ENCODE results near the gene PRSS21. TPM values are rescaled to one million over a fixed set of nuclear protein-coding genes. Genes with fewer than 3 reads are reported as not detected.

The PRSS21 gene
- total RNA-seq, 5 donors from 2014 or later (not counting 1 experiment from before 2014, with no cell fraction given), result 0.90 to 8.3 (median 3.3) TPM

- Mint-ChIP-seq H3K27ac (peak overlapping the region; percentile 57 to 71), H3K9me3 (no peaks in the 10 kb centered on the region), H3K36me3 (no peaks in the 10 kb centered on the region), H3K27me3 (peaks cover 0 to 17% of the 10 kb centered on the region in 2 donors), H3K4me3 (peak overlapping the region; percentile 79 to 84 (median 82)), H3K4me1 (peaks cover 0 to 13% (median 3%) of the 10 kb centered on the region in 3 donors)
- peak; percentile 78 to 83 (median 82) for ATAC-seq (replicated peaks in 1 of 4)
- POLR2A ChIA-PET, result no interaction called here
- no peak overlapping the region for H3K27ac ChIP-seq (ENCODE audit: low read length)
- H3K4me1 ChIP-seq (ENCODE audit: control insufficient read depth in 1 of 2, extremely low read depth in 1 of 2, insufficient read depth in 2 of 2, low read length in 2 of 2), result peaks cover 0 to 26% of the 10 kb centered on the region in 2 experiments
- H3K4me3 ChIP-seq (ENCODE audit: control insufficient read depth in 1 of 2, extremely low read depth in 1 of 2, low read length in 1 of 2), result peak overlapping the region; percentile 38 to 57
- no peaks in the 10 kb centered on the region for H3K36me3 ChIP-seq (ENCODE audit: control insufficient read depth in 2 of 2, extremely low read depth in 1 of 2, insufficient read depth in 1 of 2, low read length in 1 of 2)
- H3K9me3 ChIP-seq, result no peaks in the 10 kb centered on the region
- DNase-seq, result peak in 10 of 35 experiments; percentile 27 to 57 (median 34)
- H3K27me3 ChIP-seq (replicated peaks in 1 of 2; ENCODE audit: control insufficient read depth in 2 of 2, extremely low read depth in 1 of 2, insufficient read depth in 2 of 2, low read length in 1 of 2), result peaks cover 0 to 41% of the 10 kb centered on the region in 2 experiments
- CTCF ChIA-PET, result no interaction called here
- WGBS (ENCODE audit: insufficient coverage), result 12% methylated on average over 77 of the region's 79 CpGs
Observed at GRCh38 chr16:2785101-2785991, 31.7 kb upstream of the PRSS21 start.

DNA sequence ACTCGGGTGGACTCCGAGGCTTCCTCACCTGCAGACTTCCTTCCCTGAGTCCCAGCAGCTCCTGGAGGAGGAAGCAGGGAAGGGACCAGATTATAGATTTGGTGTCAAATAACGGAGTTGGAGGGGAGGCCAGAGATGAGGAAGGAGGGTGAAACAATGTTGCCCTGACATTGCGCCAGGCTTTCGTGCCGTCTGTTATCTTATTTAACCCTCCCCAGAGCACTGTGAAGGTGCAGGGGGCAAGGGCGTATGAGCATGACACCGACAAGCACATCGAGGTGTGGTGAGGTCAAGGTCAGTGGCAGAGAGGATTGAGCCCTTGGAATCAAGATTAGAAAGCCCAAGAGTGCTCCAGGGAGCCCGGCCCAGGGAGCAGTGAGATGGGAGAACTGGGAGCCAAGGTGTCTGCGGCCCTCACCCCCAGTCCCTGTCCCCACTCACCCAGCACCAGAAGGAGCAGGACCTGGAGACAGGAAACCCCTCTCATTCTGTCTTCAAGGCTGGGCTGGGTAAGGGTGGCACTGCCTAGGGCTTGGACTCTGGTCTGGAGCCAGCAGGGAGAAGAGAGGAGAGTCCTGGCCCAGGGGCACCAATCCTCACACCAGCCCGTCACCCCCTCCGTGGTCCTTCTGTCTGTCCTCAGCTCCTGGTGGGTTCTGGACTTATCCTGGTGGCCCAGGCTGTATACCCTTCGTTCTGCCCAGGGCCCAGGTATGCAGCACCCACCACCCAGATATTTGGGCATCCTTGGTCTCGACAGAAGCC lies 30.8 kb upstream of the PRSS21 start:
- ChIA-PET POLR2A (no interaction called here), CTCF (no interaction called here)
- no peaks in the 10 kb centered on the region for H3K9me3 ChIP-seq
- DNase-seq (no peak), ATAC-seq (replicated peaks in 1 of 4) (no peak)
- Mint-ChIP-seq H3K9me3 (no peaks in the 10 kb centered on the region), H3K27me3 (peaks cover 1 to 26% of the 10 kb centered on the region in 2 donors), H3K4me3 (peak overlapping the region; percentile 28 to 84 (median 54)), H3K27ac (no peak overlapping the region), H3K36me3 (no peaks in the 10 kb centered on the region), H3K4me1 (peaks cover 0 to 13% (median 3%) of the 10 kb centered on the region in 3 donors)
- H3K36me3 ChIP-seq (ENCODE audit: control insufficient read depth in 2 of 2, extremely low read depth in 1 of 2, insufficient read depth in 1 of 2, low read length in 1 of 2), result no peaks in the 10 kb centered on the region
- no peak overlapping the region for H3K27ac ChIP-seq (ENCODE audit: low read length)
- H3K4me1 ChIP-seq (ENCODE audit: control insufficient read depth in 1 of 2, extremely low read depth in 1 of 2, insufficient read depth in 2 of 2, low read length in 2 of 2), result peaks cover 0 to 26% of the 10 kb centered on the region in 2 experiments
- WGBS (ENCODE audit: insufficient coverage), result 80% methylated on average over 4 of the region's 15 CpGs
- H3K27me3 ChIP-seq (replicated peaks in 1 of 2; ENCODE audit: control insufficient read depth in 2 of 2, extremely low read depth in 1 of 2, insufficient read depth in 2 of 2, low read length in 1 of 2), result peaks cover 0 to 50% of the 10 kb centered on the region in 2 experiments
- peak overlapping the region in 1 of 2 donors; percentile 38 for H3K4me3 ChIP-seq (ENCODE audit: control insufficient read depth in 1 of 2, extremely low read depth in 1 of 2, low read length in 1 of 2)

- no peak overlapping the region for H3K27ac ChIP-seq (ENCODE audit: low read length)
- H3K4me3 Mint-ChIP-seq, result peak overlapping the region in 1 of 3 donors; percentile 84
- no peaks in the 10 kb centered on the region for H3K9me3 Mint-ChIP-seq
- peaks cover 0 to 13% (median 3%) of the 10 kb centered on the region in 3 donors for H3K4me1 Mint-ChIP-seq
- DNase-seq (no peak), ATAC-seq (replicated peaks in 1 of 4) (no peak)
- H3K36me3 Mint-ChIP-seq, result no peaks in the 10 kb centered on the region
- H3K27me3 Mint-ChIP-seq, result peaks cover 4 to 30% of the 10 kb centered on the region in 2 donors
- peaks cover 0 to 26% of the 10 kb centered on the region in 2 experiments for H3K4me1 ChIP-seq (ENCODE audit: control insufficient read depth in 1 of 2, extremely low read depth in 1 of 2, insufficient read depth in 2 of 2, low read length in 2 of 2)
- ChIA-PET CTCF (no interaction called here), POLR2A (no interaction called here)
- H3K36me3 ChIP-seq (ENCODE audit: control insufficient read depth in 2 of 2, extremely low read depth in 1 of 2, insufficient read depth in 1 of 2, low read length in 1 of 2), result no peaks in the 10 kb centered on the region
- 74% methylated on average over 2 of the region's 3 CpGs for WGBS (ENCODE audit: insufficient coverage)
- no peak overlapping the region for H3K4me3 ChIP-seq (ENCODE audit: control insufficient read depth in 1 of 2, extremely low read depth in 1 of 2, low read length in 1 of 2)
- no peak overlapping the region for H3K27ac Mint-ChIP-seq
- no peaks in the 10 kb centered on the region for H3K9me3 ChIP-seq
- peaks cover 0 to 55% of the 10 kb centered on the region in 2 experiments for H3K27me3 ChIP-seq (replicated peaks in 1 of 2; ENCODE audit: control insufficient read depth in 2 of 2, extremely low read depth in 1 of 2, insufficient read depth in 2 of 2, low read length in 1 of 2)
Observed at GRCh38 chr16:2786826-2787151, 30.2 kb upstream of the PRSS21 start.

DNA sequence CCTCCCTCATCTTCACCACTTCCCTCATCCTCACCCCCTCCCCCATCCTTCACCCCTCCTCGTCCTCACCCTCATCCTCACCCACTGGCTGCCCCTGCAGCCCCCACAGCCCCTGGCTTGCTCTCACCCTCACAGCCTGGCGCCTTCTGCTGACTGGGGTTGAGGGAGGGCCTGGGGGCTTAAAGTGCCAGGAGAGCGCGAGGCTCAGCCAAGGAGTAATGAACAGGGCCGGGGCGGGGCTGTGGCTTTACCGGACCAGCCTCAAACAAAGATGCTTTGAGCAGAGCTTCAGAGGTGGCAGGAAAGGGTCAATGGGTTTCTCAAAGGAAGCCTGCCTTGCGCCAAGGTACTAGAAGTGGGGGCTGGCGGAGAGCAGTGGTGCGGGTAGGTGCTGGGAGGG lies 29.6 kb upstream of the PRSS21 start, which contains the start of gene PRSS33:
PRSS33 (minus strand) TSS at position 155 of the 400 bp plus-strand sequence. CDS start 1,013 bp downstream, outside the sequence.
- H3K27me3 Mint-ChIP-seq, result peaks cover 6 to 34% of the 10 kb centered on the region in 2 donors
- WGBS (ENCODE audit: insufficient coverage), result 16% methylated on average over 8 of the region's 10 CpGs
- CTCF ChIA-PET, result interaction anchor here in 1 of 2 donors (0.6 kb wide), 1 partner anchor 9 kb away, joined by 3 read pairs; no protein-coding TSS in a partner anchor

GRCh38 chr16:2787961-2788360 lies 29.1 kb upstream of the PRSS21 start:
- H3K27me3 ChIP-seq (replicated peaks in 1 of 2; ENCODE audit: control insufficient read depth in 2 of 2, extremely low read depth in 1 of 2, insufficient read depth in 2 of 2, low read length in 1 of 2), result peaks cover 0 to 55% of the 10 kb centered on the region in 2 experiments
- CTCF ChIA-PET, result interaction anchor here in 1 of 2 donors (0.6 kb wide), 1 partner anchor 8 kb away, joined by 3 read pairs; no protein-coding TSS in a partner anchor
- H3K4me1 Mint-ChIP-seq, result peaks cover 0 to 13% (median 3%) of the 10 kb centered on the region in 3 donors
- no peak overlapping the region for H3K27ac Mint-ChIP-seq
- no peak overlapping the region for H3K4me3 Mint-ChIP-seq
- peaks cover 0 to 26% of the 10 kb centered on the region in 2 experiments for H3K4me1 ChIP-seq (ENCODE audit: control insufficient read depth in 1 of 2, extremely low read depth in 1 of 2, insufficient read depth in 2 of 2, low read length in 2 of 2)
- H3K4me3 ChIP-seq (ENCODE audit: control insufficient read depth in 1 of 2, extremely low read depth in 1 of 2, low read length in 1 of 2), result no peak overlapping the region
- POLR2A ChIA-PET, result no interaction called here
- DNase-seq, result no peak
- H3K27ac ChIP-seq (ENCODE audit: low read length), result no peak overlapping the region
- WGBS (ENCODE audit: insufficient coverage), result 55% methylated on average over 7 of the region's 7 CpGs
- peaks cover 6 to 35% of the 10 kb centered on the region in 2 donors for H3K27me3 Mint-ChIP-seq
- ATAC-seq (replicated peaks in 1 of 4), result no peak
- H3K36me3 Mint-ChIP-seq, result no peaks in the 10 kb centered on the region
- H3K9me3 Mint-ChIP-seq, result no peaks in the 10 kb centered on the region
- H3K36me3 ChIP-seq (ENCODE audit: control insufficient read depth in 2 of 2, extremely low read depth in 1 of 2, insufficient read depth in 1 of 2, low read length in 1 of 2), result no peaks in the 10 kb centered on the region
- H3K9me3 ChIP-seq, result no peaks in the 10 kb centered on the region

More for the DNA sequence above, 29.6 kb upstream of the PRSS21 start, which contains the start of gene PRSS33:
- no peak for DNase-seq
- no peak for ATAC-seq (replicated peaks in 1 of 4)
- Histone ChIP-seq H3K27me3 (replicated peaks in 1 of 2; ENCODE audit: control insufficient read depth in 2 of 2, extremely low read depth in 1 of 2, insufficient read depth in 2 of 2, low read length in 1 of 2) (peaks cover 0 to 55% of the 10 kb centered on the region in 2 experiments), H3K36me3 (ENCODE audit: control insufficient read depth in 2 of 2, extremely low read depth in 1 of 2, insufficient read depth in 1 of 2, low read length in 1 of 2) (no peaks in the 10 kb centered on the region), H3K4me3 (ENCODE audit: control insufficient read depth in 1 of 2, extremely low read depth in 1 of 2, low read length in 1 of 2) (no peak within 1 kb of the TSS), H3K27ac (ENCODE audit: low read length) (no peak within 1 kb of the TSS), H3K9me3 (no peaks in the 10 kb centered on the region), H3K4me1 (ENCODE audit: control insufficient read depth in 1 of 2, extremely low read depth in 1 of 2, insufficient read depth in 2 of 2, low read length in 2 of 2) (peaks cover 0 to 26% of the 10 kb centered on the region in 2 experiments)
- Mint-ChIP-seq H3K4me3 (peak within 1 kb of the TSS in 2 of 3 donors; percentile 54 to 84), H3K9me3 (no peaks in the 10 kb centered on the region), H3K36me3 (no peaks in the 10 kb centered on the region), H3K27ac (no peak within 1 kb of the TSS), H3K4me1 (peaks cover 0 to 13% (median 3%) of the 10 kb centered on the region in 3 donors)
- POLR2A ChIA-PET, result no interaction called here

DNA sequence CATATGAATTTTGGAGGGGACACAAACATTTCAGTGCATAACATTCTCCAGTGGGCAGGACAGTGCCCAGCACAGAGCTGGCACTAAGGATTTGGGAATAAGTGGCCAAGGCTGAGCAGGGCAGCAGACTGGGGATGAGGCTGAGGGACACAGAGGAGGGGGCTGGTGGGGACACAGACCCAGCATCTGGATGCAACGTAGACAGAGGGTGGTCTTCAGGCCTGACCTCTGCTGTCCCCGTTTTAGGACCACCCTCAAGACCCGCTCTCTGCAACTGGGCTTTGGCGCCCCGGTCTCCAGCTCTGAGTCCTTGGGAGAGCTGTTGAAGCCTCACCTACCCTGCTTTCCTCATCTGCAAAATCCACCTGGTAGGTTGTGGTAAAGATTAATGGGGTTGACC lies 26.4 kb upstream of the PRSS21 start:
- no peak overlapping the region for H3K27ac Mint-ChIP-seq
- no peaks in the 10 kb centered on the region for H3K36me3 Mint-ChIP-seq
- Histone ChIP-seq H3K27me3 (replicated peaks in 1 of 2; ENCODE audit: control insufficient read depth in 2 of 2, extremely low read depth in 1 of 2, insufficient read depth in 2 of 2, low read length in 1 of 2) (peaks cover 0 to 55% of the 10 kb centered on the region in 2 experiments), H3K27ac (ENCODE audit: low read length) (no peak overlapping the region), H3K9me3 (no peaks in the 10 kb centered on the region), H3K4me3 (ENCODE audit: control insufficient read depth in 1 of 2, extremely low read depth in 1 of 2, low read length in 1 of 2) (no peak overlapping the region), H3K4me1 (ENCODE audit: control insufficient read depth in 1 of 2, extremely low read depth in 1 of 2, insufficient read depth in 2 of 2, low read length in 2 of 2) (peaks cover 0 to 15% of the 10 kb centered on the region in 2 experiments), H3K36me3 (ENCODE audit: control insufficient read depth in 2 of 2, extremely low read depth in 1 of 2, insufficient read depth in 1 of 2, low read length in 1 of 2) (no peaks in the 10 kb centered on the region)
- H3K9me3 Mint-ChIP-seq, result no peaks in the 10 kb centered on the region
- 42% methylated on average over 2 of the region's 5 CpGs for WGBS (ENCODE audit: insufficient coverage)
- peaks cover 0 to 10% (median 0%) of the 10 kb centered on the region in 3 donors for H3K4me1 Mint-ChIP-seq
- ChIA-PET CTCF (no interaction called here), POLR2A (no interaction called here)
- ATAC-seq (replicated peaks in 1 of 4) (no peak), DNase-seq (no peak)
- peaks cover 13 to 45% of the 10 kb centered on the region in 2 donors for H3K27me3 Mint-ChIP-seq
- H3K4me3 Mint-ChIP-seq, result no peak overlapping the region
